SH-SY5Y (cell line): Measurements from ENCODE around the gene HEATR9.

Source experiments
- GATA2 ChIP-seq: IDR thresholded peaks from 2 replicates; pipeline ENCODE4 v1.6.1; 2011; ENCODE audit warnings: mild to moderate bottlenecking, low read depth, low read length
- GATA3 ChIP-seq: IDR thresholded peaks from 2 replicates; pipeline ENCODE4 v1.6.1; 2011; ENCODE audit warnings: low read depth, mild to moderate bottlenecking, low read length, moderate library complexity

- TF ChIP-seq GATA2 (no peak), GATA3 (no peak)
These were observed 43.5 kb downstream of the HEATR9 start for GRCh38 chr17:35825206-35825605.
